Measurements from ENCODE around the gene BMP7. TPM values are rescaled to one million over a fixed set of nuclear protein-coding genes. Genes with fewer than 3 reads are reported as not detected.
A peak's percentile ranks its signal among the peaks of the same experiment; 100 is the strongest.
"Not testable (repeated sequence)": the region's sequence is repeated elsewhere in the genome, so short reads cannot be mapped to it uniquely, and the experiment has no call there.

BMP7 gene
- total and polyA plus RNA-seq, 2 experiments from 2014 or later = 15.9 to 22.8 TPM

GRCh38 chr20:57280221-57280620 lies 13.8 kb upstream of the BMP7 start:
- Histone ChIP-seq H3F3A (replicated peaks; ENCODE audit: low read depth) (no peaks in the 10 kb centered on the region), H3K27me3 (ENCODE audit: insufficient read depth) (no peaks in the 10 kb centered on the region), H2AFZ (0 out of 2 replicates have a peak overlapping the region, but pooled peaks have one; percentile 59), H3K36me3 (ENCODE audit: insufficient read depth) (no peaks in the 10 kb centered on the region), H4K20me1 (replicated peaks; ENCODE audit: insufficient read depth) (no peaks in the 10 kb centered on the region), H3K4me2 (no peak overlapping the region), H3K79me2 (replicated peaks; ENCODE audit: insufficient read depth) (no peaks in the 10 kb centered on the region), H3K4me1 (ENCODE audit: insufficient read depth) (no peaks in the 10 kb centered on the region; the same call in 1 of the 2 replicates), H3K27ac (ENCODE audit: low read depth) (no peak overlapping the region), H3K9me2 (ENCODE audit: insufficient read depth) (no peaks in the 10 kb centered on the region), H3K4me3 (no peak overlapping the region)
- H3K27me3 Mint-ChIP-seq (ENCODE audit: insufficient read depth, low read depth, poor library complexity) = peaks cover 13% of the 10 kb centered on the region
- H3K9me3 Mint-ChIP-seq = no peaks in the 10 kb centered on the region
- no peak overlapping the region for H3K4me3 Mint-ChIP-seq
- H3K36me3 Mint-ChIP-seq (ENCODE audit: low read depth) = no peaks in the 10 kb centered on the region
- DNase-seq (ENCODE audit: low spot score) (no peak), ATAC-seq (no peak)
- H3K4me1 Mint-ChIP-seq = peaks cover 22% of the 10 kb centered on the region
- H3K27ac Mint-ChIP-seq = no peak overlapping the region
- no peak for TF ChIP-seq POLR2AphosphoS5 (IDR thresholded peaks at IDR 0.05; ENCODE audit: low read depth)

GRCh38 chr20:57279548-57279947 lies 13.1 kb upstream of the BMP7 start:
- not testable (repeated sequence) for H3K4me1 ChIP-seq (ENCODE audit: insufficient read depth); H3F3A ChIP-seq (replicated peaks; ENCODE audit: low read depth); H3K79me2 ChIP-seq (replicated peaks; ENCODE audit: insufficient read depth); DNase-seq (ENCODE audit: low spot score); H3K9me2 ChIP-seq (ENCODE audit: insufficient read depth); H3K4me3 Mint-ChIP-seq; H3K4me3 ChIP-seq; H3K27ac ChIP-seq (ENCODE audit: low read depth); ATAC-seq; H3K9me3 Mint-ChIP-seq; H3K27ac Mint-ChIP-seq; H3K36me3 Mint-ChIP-seq (ENCODE audit: low read depth); H3K27me3 ChIP-seq (ENCODE audit: insufficient read depth); H2AFZ ChIP-seq; H3K4me2 ChIP-seq; H3K36me3 ChIP-seq (ENCODE audit: insufficient read depth); H4K20me1 ChIP-seq (replicated peaks; ENCODE audit: insufficient read depth)
- H3K27me3 Mint-ChIP-seq (ENCODE audit: insufficient read depth, low read depth, poor library complexity) = peaks cover 13% of the 10 kb centered on the region
- peaks cover 24% of the 10 kb centered on the region for H3K4me1 Mint-ChIP-seq

DNA sequence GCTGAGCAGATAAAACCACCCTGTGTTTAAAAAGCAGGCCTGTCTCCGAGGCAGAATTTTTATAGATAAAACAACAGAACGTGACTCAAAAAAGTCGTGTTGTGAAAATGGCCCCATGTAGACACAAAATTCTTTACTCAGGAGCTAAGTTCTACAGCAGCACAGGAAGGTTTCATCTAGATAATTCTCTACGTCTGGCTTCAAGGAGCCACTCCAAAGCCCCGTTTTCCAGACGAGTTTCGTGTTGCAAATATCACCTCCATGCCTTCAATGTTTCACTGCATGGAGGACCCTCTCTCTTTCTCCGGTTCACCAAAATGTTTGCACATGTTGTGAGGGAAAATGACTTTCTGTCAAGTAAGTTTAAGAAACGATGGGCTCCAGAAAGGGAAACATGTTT lies 12.0 kb upstream of the BMP7 start:
- Histone ChIP-seq H3K36me3 (ENCODE audit: insufficient read depth) (no peaks in the 10 kb centered on the region), H3K79me2 (replicated peaks; ENCODE audit: insufficient read depth) (no peaks in the 10 kb centered on the region), H3K4me2 (no peak overlapping the region), H3K4me3 (no peak overlapping the region), H4K20me1 (replicated peaks; ENCODE audit: insufficient read depth) (no peaks in the 10 kb centered on the region), H2AFZ (no peak overlapping the region), H3K27ac (ENCODE audit: low read depth) (no peak overlapping the region), H3K4me1 (ENCODE audit: insufficient read depth) (no peaks in the 10 kb centered on the region; the same call in 1 of the 2 replicates), H3F3A (replicated peaks; ENCODE audit: low read depth) (no peaks in the 10 kb centered on the region), H3K9me2 (ENCODE audit: insufficient read depth) (no peaks in the 10 kb centered on the region), H3K27me3 (ENCODE audit: insufficient read depth) (no peaks in the 10 kb centered on the region)
- DNase-seq (ENCODE audit: low spot score) = no peak
- H3K27ac Mint-ChIP-seq = no peak overlapping the region
- no peak overlapping the region for H3K4me3 Mint-ChIP-seq
- peaks cover 18% of the 10 kb centered on the region for H3K4me1 Mint-ChIP-seq
- no peaks in the 10 kb centered on the region for H3K36me3 Mint-ChIP-seq (ENCODE audit: low read depth)
- H3K9me3 Mint-ChIP-seq = no peaks in the 10 kb centered on the region
- H3K27me3 Mint-ChIP-seq (ENCODE audit: insufficient read depth, low read depth, poor library complexity) = peaks cover 8% of the 10 kb centered on the region
- no peak for ATAC-seq
- TF ChIP-seq CREB1 (CRISPR knock-in tag; IDR thresholded peaks at IDR 0.05; ENCODE audit: low read depth) (no peak), STAT1 (IDR thresholded peaks at IDR 0.05; ENCODE audit: unreplicated experiment) (no peak), JUNB (IDR thresholded peaks at IDR 0.05; ENCODE audit: unreplicated experiment) (no peak), REST (IDR thresholded peaks at IDR 0.05; ENCODE audit: unreplicated experiment) (no peak), POLR2AphosphoS5 (IDR thresholded peaks at IDR 0.05; ENCODE audit: low read depth) (no peak), EZH2 (IDR thresholded peaks at IDR 0.05; ENCODE audit: low read depth, unreplicated experiment) (no peak), ZNF462 (CRISPR knock-in tag; IDR thresholded peaks at IDR 0.05) (no peak), EZH2phosphoT487 (IDR thresholded peaks at IDR 0.05; ENCODE audit: unreplicated experiment) (no peak)

Data from GM23338 (cell line).